Measurements from ENCODE around the gene SERPINF2.
"Not testable (repeated sequence)": the region's sequence is repeated elsewhere in the genome, so short reads cannot be mapped to it uniquely, and the experiment has no call there.

SERPINF2 gene

DNA sequence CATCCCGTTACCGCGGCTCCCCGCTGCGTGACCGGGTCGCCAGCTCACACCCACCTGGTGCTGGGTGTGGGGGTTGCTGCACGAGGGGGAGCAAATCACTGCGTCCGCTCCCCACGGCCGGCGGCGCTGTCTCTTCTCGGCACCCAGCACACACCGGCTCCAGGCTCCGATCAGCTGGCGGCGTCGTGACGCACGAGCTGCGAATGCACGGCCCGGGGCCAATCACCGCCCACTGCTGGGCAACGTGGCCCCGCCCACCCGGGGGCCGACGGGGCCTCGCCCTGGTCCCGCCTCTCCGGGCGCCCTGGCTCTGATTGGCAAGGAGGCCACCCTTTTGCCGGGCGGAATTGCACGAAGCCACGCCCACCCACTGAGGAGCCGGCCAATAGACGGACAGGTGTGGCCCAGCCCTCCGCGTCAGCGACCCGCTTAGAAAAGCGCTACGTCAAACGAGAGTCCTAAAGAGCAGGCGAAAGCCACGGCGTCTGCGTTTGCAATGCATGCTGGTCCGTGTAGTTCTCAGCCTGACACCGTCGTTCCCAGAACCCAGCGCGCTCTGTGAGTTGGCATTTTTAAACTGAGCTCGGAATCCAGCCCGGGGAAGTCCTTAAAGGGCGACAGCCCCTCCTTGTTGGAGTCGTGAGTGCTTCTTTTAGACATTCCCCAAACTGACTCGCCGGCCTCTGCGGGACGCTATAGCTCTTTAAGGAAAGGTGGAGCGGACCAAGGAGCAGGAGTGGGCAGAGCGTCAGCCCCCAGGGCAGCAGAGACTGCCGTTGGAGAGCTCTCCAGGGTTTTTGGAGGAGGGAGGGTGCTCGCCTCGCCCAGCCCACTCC is 26.4 kb upstream of the SERPINF2 start:
- DNase-seq (ENCODE audit: low read depth): peak; percentile 99

DNA sequence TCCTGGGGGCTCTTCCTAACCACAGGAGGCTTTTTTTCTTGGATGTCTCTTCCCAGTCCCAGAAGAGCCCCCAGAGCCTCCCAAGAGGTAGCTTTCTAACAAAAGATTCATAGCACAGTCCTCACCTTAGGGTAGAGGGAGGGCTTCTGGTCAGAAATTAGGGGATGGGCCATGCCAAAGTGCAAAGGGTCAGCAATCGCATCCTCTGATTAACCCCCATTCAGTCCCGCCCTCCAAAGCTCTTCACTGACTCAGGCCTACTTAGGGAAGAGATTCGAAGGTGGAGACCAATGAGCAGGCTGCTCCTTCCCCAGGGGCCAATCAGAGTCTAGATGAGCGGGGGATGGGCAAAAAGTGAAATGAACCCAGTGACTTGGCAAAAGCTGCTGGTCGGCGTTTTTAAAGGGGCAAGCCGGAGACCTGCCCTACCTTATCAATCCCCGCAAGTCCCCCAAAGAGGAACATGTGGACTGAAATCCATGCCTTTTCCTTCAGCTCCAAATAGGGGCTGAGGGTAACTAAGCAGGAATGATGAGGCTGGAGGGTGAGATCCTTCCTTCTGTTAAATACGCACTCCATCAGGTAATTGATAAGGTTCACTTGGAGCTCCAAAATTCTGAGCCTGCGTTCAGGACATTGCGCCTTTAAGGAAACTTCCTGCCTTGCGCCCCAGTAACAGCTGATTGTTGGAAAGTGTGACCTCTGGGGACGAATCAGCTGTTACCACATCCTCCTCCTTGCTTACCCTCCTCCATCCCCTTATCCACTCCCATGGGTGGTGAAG is 25.6 kb upstream of the SERPINF2 start:
- DNase-seq (ENCODE audit: low read depth): peak; percentile 73

DNA sequence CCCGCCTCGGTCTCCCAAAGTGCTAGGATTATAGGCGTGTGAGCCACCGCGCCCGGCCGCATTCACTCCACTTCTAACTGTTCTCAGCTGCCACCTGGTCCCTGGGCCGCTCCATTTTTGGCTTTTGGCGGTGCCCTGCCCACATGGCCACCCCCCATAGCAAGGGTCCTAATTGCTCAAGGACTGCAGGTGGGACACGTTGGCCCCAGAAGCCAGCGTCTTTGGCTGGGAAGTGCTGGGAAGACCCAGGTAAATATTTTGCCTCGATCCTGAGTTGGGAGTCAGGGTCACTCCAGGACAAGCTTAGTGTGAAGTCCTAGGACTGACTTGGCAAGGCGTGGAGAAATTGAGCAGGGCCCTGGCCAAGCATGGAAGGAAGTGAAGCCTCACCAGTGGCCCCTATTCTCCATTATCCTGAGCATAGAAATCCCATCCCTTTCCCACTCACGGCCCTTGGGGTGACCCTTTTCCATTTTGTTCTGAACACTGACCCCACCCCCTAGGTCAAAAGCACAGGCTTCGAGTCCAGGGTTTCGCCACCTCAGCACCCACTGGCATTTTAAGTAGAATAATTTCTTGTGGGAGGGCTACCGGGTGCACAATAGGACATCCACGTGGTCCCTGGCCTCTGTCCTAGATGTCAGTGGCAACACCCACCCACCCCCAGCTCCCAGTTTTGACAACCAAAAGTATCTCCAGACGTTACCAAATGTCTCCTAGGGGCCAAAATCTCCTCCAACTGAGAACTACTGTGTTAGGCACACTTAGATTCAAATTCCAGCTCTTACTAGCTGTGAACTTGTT is 24.1 kb upstream of the SERPINF2 start:
- DNase-seq (ENCODE audit: low read depth): no peak

DNA sequence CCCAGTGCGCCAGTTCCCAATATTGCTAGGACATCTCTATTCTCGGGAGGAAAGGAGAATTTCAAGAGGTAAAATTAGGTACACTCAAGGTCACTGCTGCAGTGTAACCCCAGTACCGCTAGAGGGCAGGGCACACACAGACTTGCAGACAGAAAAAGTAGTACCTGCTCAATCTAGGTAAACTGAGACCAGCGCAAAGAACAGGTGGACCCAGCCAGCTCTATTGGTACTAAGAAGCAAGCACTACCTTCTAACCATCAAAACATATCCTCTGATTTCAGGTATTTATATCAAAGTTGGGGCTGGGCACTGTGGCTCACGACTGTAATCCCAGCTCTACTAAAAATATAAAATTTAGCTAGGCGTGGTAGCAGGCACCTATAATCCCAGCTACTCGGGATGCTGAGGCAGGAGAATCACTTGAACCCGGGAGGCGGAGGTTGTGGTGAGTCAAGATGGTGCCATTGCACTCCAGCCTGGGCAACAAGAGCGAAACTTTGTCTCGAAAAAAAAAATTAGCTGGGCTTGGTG is 21.8 kb upstream of the SERPINF2 start:
- peak; percentile 59 for DNase-seq (ENCODE audit: low read depth)

DNA sequence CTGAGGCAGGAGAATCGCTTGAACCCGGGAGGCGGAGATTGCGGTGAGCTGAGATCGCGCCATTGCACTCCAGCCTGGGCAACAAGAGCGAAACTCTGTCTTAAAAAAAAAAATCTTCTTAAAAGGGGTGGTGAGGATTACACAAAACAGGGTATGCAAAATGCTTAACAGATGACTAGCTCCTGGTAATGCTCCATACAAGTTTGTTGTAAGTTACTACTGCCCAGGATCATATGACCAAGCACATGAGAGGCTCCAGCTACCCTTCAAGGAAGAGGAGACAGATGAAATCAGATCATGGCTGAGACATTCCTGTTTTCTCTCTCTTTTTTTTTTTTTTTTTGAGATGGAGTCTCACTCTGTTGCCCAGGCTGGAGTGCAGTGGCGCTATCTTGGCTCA is 20.6 kb upstream of the SERPINF2 start:
- DNase-seq (ENCODE audit: low read depth): not testable (repeated sequence)

DNA sequence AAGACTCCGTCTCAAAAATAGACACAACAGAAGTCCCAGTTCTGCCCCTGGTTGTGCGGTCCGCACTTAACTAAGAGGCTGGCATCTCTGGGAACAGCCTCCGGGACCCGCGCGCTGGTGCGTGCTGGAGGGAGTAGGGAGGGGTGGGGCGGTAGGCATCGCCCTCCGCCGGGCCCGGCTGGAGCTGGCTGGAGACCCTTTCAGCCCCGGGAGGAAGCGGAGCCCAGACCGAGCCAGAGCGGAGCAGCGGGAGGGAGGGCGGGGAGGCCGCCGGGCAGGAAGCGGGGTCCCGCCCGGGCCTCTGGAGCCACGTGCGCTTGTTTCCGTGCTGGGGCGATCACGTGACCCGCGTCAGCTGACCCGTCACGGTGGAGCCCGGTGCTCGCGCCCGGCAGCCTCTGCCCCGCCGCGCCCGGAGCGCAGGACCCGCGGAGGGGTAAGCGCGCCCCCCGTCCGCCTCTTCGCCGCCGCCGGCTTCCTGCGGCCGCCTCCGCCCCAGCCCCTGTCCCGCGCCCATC is 18.3 kb upstream of the SERPINF2 start, which contains the start of gene WDR81:
Gene WDR81, plus strand, starts transcription at position 354 of the 518 bp plus-strand sequence. CDS start 256 bp downstream, outside the sequence.
- DNase-seq (ENCODE audit: low read depth): peak; percentile 80

DNA sequence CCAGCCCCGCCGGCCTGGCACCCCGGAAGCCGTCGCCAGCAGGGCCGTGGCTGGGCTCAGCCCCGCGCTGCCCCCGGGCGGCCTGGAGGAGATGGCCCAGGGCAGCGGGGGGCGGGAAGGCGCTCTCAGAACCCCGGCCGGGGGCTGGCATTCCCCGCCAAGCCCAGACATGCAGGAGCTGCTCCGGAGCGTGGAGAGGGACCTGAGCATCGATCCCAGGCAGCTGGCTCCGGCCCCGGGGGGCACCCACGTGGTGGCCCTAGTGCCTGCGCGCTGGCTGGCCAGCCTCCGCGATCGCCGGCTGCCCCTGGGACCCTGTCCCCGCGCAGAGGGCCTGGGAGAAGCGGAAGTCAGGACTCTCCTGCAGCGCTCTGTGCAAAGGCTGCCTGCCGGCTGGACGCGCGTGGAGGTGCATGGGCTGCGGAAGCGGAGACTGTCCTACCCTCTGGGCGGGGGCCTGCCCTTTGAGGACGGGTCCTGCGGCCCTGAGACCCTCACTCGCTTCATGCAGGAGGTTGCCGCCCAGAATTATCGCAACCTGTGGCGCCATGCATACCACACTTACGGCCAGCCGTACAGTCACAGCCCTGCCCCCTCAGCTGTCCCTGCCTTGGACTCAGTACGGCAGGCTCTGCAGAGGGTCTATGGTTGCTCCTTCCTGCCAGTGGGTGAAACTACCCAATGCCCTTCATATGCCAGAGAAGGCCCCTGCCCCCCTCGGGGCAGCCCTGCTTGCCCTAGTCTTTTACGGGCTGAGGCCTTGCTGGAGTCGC is 17.6 kb upstream of the SERPINF2 start:
- DNase-seq (ENCODE audit: low read depth): no peak

DNA sequence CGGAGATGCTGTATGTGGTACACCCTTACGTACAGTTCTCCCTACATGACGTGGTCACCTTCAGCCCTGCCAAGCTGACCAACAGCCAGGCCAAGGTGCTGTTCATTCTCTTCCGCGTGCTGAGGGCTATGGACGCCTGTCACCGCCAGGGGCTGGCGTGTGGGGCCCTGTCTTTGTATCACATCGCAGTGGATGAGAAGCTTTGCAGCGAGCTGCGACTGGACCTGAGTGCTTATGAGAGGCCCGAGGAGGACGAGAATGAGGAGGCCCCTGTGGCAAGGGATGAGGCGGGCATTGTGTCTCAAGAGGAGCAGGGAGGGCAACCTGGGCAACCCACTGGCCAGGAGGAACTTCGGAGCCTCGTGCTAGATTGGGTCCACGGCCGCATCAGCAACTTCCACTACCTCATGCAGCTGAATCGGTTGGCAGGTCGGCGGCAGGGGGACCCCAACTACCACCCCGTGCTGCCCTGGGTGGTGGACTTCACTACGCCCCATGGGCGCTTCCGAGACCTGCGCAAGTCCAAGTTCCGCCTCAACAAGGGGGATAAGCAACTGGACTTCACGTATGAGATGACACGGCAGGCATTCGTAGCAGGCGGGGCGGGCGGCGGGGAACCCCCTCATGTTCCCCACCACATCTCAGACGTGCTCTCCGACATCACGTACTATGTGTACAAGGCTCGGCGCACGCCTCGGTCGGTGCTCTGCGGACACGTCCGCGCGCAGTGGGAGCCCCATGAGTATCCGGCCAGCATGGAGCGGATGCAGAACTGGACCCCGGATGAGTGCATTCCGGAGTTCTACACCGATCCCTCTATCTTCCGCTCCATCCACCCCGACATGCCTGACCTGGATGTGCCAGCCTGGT is 16.8 kb upstream of the SERPINF2 start:
- no peak for DNase-seq (ENCODE audit: low read depth)

DNA sequence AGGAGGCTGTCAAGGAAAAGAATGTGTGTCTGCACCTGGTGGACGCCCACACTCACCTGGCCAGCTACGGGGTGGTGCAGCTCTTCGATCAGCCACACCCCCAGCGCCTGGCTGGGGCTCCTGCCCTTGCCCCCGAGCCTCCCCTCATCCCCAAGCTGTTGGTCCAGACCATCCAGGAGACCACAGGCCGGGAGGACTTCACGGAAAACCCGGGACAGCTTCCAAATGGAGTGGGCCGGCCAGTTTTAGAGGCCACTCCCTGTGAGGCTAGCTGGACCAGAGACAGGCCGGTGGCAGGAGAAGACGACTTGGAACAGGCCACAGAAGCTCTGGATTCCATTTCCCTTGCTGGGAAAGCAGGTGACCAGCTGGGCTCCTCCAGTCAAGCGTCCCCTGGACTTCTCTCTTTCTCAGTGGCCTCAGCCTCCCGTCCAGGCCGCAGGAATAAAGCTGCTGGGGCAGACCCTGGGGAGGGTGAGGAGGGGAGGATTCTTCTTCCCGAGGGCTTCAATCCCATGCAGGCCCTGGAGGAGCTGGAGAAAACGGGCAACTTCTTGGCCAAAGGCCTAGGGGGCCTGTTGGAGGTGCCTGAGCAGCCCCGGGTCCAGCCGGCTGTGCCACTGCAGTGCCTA is 15.9 kb upstream of the SERPINF2 start:
- DNase-seq (ENCODE audit: low read depth): no peak

DNA sequence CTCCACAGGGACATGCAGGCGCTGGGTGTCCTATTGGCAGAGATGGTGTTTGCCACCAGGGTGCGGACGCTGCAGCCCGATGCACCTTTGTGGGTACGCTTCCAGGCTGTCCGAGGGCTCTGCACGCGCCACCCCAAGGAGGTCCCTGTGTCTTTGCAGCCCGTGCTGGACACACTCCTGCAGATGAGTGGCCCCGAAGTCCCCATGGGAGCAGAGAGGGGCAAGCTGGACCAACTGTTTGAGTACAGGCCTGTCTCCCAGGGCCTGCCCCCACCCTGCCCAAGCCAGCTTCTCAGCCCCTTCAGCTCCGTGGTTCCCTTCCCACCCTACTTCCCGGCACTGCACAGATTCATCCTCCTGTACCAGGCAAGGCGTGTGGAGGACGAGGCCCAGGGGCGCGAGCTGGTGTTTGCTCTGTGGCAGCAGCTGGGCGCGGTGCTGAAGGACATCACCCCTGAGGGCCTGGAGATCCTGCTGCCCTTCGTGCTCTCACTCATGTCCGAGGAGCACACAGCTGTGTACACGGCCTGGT is 15.3 kb upstream of the SERPINF2 start:
- DNase-seq (ENCODE audit: low read depth): no peak

DNA sequence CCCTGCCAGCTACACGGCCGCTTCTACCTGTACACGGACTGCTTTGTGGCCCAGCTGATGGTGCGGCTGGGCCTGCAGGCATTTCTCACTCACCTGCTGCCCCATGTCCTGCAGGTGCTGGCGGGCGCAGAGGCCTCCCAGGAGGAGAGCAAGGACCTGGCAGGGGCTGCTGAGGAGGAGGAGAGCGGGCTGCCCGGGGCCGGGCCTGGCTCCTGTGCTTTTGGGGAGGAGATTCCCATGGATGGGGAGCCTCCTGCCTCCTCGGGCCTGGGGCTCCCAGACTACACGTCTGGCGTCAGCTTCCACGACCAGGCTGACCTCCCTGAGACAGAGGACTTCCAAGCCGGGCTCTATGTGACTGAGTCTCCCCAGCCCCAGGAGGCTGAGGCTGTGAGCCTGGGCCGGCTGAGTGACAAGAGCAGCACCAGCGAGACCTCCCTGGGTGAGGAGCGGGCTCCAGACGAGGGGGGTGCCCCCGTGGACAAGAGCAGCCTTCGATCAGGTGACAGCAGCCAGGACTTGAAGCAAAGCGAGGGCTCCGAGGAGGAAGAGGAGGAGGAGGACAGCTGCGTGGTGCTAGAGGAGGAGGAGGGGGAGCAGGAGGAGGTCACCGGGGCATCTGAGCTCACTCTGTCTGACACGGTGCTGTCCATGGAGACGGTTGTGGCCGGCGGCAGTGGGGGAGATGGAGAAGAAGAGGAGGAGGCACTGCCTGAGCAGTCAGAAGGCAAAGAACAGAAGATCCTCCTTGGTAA is 14.6 kb upstream of the SERPINF2 start:
- no peak for DNase-seq (ENCODE audit: low read depth)

DNA sequence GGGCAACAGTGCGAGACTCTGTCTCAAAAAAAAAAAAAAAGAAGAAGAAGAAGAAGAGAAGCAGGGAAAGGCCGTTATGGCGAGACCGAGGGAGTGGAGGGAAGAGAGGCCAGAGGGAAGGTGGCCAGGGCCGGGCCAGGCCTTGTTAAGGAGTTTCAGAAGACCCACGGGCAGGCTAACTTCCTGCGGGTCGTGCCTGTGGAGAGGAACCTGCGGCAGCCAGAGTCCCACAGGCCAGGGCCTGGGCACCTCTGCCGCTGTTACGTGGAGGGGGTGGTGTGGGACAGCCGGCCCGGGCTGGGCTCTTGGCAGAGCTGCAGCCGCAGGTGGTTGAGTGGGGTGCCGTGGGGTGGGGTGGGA is 12.7 kb upstream of the SERPINF2 start:
- DNase-seq (ENCODE audit: low read depth): no peak

DNA sequence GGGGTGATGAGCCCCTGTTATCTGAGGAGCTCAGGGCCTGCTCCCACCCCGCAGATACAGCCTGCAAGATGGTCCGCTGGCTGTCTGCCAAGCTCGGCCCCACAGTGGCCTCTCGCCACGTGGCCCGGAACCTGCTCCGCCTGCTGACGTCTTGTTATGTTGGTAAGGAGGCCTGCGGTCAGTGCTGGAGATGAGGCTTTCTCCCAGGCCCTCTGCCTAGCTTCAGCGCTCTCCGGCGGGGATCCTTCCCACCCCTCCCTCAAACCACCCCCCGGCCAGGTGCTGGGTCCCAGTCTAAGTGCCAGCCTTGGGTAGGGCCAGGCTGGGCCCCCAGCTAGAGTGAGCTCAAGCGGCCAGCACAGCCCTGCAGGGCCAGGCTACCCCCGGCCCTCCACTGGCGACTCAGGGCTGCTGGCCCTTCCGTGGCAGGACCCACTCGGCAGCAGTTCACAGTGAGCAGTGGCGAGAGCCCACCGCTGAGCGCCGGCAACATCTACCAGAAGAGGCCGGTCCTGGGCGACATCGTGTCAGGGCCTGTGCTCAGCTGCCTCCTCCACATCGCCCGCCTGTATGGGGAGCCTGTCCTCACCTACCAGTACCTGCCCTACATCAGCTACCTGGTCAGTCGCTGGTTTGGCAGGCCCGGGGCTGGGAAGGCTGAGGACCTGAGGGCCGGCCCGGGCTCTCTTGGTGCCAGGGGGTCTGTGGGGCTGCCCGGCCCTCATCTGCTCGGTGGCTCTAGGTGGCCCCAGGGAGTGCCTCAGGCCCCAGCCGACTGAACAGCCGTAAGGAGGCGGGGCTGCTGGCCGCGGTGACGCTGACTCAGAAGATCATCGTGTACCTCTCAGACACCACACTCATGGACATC is 12.1 kb upstream of the SERPINF2 start:
- DNase-seq (ENCODE audit: low read depth): no peak

DNA sequence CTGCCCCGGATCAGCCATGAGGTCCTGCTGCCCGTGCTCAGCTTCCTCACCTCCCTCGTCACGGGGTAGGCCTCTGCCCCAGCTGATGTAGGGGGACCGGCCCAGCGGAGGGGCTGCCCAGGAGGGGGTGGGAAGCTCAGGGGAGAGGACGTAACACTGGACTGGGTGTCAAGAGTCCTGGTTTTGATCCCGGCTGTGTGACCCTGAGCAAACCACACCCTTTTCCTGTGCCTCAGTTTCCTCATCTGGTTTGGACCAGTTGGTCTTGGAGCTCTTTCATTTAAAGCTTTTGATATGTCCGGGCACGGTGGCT is 11.5 kb upstream of the SERPINF2 start:
- no peak for DNase-seq (ENCODE audit: low read depth)

DNA sequence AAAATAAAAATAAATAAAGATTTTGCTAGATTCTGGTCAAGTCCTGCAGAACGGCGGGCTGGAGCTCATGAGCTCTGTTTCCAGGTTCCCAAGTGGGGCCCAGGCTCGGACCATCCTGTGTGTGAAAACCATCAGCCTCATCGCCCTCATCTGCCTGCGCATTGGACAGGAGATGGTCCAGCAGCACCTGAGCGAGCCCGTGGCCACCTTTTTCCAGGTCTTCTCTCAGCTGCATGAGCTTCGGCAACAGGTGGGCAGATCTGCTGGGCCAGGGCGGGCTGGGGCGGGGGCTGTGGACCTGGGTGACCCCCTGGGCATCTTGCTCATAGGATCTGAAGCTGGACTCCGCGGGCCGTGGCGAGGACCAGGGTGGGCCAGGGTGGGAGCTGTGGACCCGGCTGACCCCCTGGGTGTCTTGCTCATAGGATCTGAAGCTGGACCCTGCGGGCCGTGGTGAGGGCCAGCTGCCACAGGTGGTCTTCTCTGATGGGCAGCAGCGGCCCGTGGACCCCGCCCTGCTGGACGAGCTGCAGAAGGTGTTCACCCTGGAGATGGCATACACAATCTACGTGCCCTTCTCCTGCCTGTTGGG is 10.3 kb upstream of the SERPINF2 start:
- DNase-seq (ENCODE audit: low read depth): no peak

DNA sequence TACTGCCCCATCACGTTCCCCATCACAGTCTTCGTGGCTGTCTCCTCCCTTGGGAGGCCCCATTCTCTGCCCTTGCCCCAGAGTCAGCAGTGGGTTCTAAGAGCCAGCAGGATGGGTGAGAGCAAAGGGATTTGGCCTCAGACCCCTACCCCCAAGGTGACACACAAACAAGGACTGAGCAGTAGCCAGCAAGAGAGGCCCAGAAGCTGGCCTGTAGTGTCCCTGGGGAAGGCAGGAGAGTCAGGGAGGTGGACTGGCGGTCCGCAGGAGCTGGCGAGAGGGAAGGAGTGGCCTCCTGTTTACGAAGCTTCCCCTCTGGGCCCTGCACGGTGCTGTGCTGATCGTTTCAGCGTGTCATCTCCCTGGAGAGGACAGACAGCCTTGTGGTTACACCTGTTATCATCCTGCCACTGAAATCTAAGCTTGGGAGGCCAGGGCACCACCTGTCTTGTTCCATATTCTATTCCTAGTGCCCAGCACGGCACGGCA is 9.8 kb upstream of the SERPINF2 start:
- DNase-seq (ENCODE audit: low read depth): no peak

DNA sequence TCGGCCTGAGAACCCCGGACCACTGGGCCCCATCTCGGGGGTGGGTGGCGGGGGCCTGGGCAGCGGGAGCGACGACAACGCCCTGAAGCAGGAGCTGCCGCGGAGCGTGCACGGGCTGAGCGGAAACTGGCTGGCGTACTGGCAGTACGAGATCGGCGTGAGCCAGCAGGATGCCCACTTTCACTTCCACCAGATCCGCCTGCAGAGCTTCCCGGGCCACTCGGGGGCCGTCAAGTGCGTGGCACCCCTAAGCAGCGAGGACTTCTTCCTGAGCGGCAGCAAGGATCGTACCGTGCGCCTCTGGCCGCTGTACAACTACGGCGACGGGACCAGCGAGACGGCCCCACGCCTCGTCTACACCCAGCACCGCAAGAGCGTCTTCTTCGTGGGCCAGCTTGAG is 8.9 kb upstream of the SERPINF2 start:
- DNase-seq (ENCODE audit: low read depth): no peak

Measured in stimulated activated CD8-positive, alpha-beta memory T cell treated with anti-CD3 and anti-CD28 coated beads, Interleukin-12 subunit alpha, Interleukin-12 subunit beta, amount 100 ng/mL, for 1 hour (primary cell).